IPS-NIHi7 (cell line): ENCODE data around the gene ZNF396.

ENCODE experiments used
- DNase-seq: peaks from one replicate; pipeline ENCODE4 v3.0.0; 2012; ENCODE audit warnings: mixed read lengths; ENCODE audit errors: extremely low spot score

The ZNF396 gene

DNA sequence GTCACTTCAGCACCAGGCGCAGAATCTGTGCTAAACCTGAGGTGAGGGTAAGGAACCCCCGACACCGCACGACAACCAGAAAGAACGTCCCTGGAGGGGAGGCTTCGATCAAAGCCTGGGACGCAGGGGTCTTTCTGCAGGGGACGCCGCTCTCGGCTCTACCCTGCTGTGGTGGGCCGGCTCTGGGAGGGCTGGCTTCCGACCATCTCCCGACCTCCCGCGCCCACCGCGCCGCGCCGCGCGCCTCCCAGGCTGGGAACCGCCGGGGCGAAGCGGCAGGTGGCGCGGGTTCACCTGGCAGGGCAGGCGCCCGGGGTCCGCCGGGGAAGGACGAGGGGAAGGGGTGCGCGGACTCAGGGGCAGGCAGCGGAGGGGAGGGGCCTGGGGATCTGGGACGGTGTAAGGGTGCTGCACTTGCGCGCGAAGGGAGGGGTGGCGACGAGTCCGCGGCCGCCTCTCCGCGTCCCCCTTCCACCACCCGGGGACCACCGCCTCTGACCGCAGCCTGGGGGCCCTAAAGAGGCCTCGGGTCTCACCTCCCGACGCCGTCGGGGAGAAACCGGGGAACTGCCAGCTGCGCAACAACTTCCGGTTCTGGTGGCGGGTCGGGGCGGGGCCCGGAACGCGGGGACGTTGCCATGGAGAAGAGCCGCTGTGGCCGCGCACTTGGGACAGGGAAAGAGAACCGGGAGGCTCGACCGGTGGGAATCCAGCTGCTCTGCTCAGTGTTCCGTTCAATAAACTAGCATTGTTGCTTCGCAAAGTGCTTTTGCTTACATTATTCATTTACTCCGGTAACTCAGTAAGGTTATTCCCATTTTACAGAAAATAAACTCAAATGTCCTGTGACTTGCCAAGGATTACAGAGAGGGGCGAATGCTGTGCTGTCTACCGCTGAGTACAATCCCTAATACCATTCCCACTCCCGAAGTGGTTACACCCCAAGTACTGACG is at the start of gene ZNF396:
Gene ZNF396 (minus strand): TSS at position 596 of the 954 bp plus-strand sequence. CDS start 3,045 bp downstream, outside the sequence.
- peak; percentile 89 for DNase-seq

DNA sequence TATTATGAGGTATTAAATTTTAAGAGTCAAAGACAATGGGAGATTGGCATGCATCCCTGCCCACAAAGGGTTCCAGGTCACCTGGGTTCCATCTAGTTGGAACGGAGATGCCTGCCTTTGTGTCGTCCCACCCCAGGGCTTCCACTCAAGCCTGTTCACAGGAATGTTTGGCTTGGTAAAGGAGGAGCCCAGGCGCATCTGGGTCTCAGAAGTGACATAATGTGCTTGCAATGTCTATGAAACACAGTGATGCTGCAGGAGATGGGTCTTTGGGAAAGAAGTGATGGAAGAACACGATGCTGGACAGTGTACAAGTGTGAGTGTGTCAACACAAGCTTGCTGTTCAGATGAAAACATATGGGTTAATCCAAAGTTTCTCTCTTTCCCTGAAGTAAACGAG is 49.6 kb upstream of the ZNF396 start:
- DNase-seq, result no peak

DNA sequence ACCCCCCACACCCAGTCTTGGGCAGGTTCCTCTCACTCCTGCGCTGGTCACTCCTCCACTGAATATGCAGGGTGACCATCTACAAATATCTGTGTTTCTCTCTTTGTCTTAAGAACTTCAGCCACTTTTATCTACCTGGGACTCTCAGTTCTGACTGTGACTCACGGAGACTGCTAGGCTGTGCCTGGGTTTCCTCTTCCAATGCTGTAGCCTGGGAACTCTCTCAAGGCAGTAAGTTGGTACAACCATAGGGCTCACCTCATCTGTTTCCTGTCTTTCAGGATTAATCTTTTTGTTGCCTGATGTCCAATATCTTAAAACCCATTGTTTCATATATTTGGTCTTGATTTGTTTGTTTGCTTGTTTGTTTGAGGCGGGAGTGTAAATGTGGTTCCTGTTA is 47.2 kb upstream of the ZNF396 start:
- DNase-seq, result no peak

DNA sequence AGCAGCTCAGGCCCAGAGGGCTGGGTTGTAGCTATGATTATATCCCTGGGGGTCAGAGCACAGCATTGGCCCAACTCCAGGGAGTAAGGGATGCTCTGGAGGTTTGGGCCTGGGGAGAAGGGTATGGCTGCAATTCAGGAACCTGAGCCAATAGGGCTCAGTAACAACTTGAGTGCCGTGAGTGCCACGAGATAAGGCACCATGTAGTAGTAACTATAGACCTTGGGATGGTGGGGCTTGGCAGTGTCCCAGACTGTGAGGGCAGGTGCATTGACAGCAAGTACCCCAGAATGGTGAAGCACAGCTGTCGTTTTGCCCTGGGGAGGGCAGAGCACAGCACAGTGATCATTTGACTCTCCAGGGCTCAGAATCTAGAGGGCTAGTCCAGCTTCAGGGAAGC is 45.1 kb upstream of the ZNF396 start:
- no peak for DNase-seq

DNA sequence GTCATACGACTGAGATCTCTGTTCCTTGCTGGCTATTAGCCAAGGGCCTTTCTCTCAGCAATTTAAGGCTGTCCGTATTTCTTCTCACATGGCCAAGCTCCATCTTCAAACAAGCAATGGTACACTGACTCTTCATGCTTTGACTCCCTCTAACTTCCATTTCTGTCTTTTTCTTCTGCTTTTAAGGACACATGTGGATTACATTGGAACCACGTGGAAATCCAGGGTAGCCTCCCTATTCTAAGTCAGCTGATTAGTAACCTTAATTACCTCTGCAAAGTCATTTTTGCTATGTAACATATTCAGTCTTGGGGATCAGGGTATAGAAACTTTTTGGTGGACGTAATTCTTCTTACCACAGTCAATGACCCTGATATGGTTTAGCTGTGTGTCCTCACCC is 41.5 kb upstream of the ZNF396 start:
- no peak for DNase-seq

DNA sequence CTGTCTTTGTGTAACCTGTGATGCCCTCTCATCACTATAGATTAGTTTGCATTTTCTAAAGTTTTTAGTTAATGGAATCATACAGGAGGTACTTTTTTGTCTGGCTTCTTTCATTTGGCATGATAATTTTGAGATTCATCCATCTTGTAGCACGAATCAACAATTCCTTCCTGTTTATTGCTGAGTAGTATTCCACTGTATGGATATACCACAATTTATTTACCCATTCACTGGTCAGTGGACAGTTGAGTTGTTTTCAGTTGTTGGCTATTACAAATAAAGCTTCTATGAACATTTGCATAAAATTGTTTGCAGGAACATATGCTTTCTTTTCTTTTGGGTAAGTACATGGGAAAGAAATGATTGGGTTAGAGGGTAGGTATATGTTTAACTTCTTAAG is 40.1 kb upstream of the ZNF396 start:
- DNase-seq, result no peak

DNA sequence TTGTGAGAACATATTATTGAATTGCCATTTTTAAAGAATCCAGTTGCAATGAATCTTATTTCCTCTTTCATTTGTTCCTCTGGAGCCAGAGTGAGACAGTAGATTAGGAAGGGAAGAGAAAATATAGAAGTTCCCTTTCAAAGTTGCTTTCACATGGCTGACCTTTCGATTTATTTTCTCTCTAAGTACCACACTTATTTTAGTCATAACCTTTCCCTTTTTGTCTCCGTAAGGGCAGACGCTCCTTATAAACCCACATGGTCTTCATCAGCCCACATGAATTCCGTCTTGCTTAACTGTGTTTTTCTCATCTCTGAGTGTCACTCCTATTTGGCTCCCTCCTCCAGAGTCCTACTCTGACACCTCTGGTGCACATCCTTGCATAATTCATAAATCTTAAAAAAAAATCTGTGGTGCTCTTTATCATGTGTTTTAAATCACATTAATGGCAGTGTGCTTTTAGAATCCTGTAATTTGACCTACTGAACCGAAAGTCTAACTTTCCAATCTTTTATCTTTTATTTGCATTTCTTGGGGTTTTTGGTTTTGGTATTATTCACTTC is 38.5 kb upstream of the ZNF396 start:
- DNase-seq, result no peak

DNA sequence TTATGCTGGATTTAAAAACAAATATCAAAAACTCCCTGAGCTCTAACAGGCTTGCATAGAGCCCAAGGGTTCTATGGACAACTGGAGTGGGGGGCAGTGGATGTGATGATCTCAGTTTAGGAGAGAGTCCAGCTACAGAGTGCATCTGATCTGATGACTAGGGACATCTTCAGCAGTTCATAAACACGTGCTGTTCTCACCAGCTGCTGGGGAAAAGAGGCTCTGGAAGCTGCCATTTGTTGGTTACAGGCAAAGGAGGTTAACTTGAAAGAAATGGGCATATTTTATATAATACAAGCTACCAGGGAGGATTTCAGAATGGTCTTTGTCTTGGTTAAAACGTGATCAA is 36.0 kb upstream of the ZNF396 start:
- no peak for DNase-seq

DNA sequence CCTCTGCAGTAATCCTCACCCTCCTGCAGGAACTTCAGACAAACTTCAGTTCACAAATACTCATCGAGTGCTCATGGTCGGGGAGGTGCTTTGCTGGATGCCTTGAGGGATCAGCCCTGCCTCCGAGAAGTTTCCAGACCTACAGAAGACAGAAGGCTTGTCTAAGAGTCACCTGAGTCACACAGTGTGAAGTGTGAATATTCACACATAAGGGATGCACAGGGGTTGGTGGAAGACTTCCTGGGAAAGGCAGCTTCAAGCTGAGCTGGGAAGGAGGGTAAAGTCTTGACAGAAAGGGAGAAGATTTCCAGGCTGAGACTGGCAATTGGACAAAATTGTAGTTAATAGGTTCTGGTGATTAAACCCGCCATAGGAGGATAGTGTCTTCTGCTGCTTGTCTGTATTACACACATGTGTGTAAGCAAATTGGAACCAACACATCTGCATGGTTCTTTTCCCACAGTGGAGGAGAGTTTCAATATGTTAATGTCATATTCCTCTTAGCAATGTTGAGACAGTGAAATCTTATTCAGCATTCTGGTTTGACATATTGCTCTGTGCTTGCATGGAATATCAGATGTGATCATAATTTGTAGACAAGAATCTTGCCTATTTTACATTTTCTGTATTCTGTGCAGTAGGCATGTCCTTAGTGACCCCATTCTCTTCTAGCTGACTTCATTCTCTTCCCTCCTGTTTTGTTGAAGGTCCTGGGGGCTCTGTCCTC is 34.7 kb upstream of the ZNF396 start:
- no peak for DNase-seq

DNA sequence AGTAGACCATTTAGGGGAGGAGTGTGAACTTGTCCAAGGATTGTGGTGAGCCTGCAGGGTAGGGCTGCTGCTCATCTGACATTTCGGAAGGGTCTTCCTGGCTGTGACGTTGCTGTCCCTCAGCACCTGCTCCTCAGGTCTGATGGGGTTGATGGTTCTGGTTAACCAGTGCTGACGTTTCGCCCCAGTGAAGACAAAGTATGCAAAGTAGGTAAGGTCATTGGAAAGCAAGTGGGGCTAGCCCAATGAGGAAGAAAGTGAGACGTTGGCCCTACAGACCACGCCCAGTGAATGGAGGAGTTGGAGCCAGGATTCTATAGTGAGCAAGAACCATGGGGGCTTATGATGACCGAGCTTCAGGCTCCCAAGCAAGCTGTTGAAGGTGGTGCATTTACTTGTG is 33.4 kb upstream of the ZNF396 start:
- no peak for DNase-seq

DNA sequence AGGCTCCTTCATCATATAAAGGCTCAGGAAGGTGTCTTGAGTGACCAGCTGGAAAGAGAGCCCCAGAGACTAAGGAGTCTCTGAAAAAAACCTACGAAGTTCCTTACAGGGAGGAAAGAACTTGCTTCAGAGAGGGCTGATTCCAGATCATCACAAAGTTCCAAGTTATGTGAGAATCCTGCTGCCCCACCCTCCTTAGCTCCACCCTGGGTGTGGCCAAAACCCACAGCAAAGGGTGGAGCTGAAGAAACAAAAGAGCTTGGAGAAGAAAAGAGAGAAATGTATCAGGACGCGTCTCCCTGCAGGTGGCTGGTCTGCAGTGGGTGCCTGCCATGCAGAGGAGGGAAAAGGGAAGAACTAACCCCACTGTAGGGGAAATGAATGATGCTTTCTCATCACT is 32.8 kb upstream of the ZNF396 start:
- DNase-seq, result no peak

DNA sequence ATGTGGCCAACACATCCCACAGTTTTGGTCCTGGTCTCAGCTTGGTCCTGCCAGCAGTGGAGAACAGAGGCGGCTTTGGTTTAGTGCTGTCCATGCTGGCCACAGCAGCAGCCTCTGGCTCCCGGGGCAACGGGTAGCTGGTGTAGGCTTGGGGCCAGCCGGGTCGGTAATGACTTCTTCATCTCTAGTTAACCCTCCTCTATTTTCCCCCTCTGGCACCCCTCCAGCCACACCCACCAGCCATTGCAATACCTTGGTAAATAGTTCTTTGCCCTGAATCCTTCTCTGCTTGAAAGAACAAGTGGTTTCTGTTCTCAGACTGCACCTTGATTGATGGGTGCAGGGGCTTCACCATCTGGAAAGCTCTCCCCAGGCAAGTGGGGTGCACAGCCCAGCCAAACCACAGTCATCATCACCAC is 31.7 kb upstream of the ZNF396 start:
- no peak for DNase-seq

DNA sequence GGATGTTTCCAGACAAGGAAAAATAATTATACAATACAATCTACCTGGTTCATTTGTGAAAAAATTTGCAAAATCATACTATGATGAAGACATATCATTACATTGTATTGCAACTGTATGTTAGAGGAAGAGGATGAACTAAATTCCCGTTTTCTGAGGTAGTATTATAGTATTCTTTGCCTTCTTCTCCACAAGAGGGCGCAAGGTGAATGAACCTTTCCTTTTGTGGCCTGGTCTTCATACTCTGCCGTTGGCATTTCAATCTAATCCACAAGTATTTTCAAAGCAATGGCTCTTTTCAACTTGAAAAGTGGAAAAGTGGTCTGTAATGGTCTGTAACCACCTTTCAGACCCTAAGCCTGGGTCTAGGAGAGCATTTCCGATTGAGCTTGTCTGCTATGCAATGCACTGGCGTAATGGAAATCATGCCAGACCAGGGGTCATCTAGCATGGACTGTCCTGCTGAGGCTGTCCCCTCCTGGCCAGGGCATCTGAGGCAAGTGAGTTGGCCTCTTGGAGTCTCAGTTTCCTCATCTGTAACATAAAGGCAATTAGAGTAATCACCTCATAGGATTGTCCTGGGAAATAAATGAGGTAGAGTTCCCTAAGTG is 30.8 kb upstream of the ZNF396 start:
- DNase-seq, result peak; percentile 70

DNA sequence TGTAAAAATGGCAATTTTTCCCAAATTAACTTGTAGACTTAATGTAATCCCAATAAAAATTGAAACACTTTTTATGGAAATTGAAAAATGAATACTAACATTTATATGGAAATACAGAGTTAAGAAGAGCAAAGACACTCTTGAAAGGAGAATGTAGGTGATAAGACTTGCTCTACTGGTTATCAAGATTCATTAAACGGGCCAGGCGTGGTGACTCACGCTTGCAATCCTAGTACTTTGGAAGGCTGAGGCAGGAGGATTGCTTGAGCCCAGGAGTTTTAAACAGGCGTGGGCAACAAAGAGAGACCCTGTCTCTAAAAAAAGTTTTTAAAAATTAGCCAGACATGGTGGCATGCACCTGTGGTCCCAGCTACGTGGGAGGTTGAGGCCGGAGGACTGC is 29.5 kb upstream of the ZNF396 start:
- DNase-seq, result no peak

DNA sequence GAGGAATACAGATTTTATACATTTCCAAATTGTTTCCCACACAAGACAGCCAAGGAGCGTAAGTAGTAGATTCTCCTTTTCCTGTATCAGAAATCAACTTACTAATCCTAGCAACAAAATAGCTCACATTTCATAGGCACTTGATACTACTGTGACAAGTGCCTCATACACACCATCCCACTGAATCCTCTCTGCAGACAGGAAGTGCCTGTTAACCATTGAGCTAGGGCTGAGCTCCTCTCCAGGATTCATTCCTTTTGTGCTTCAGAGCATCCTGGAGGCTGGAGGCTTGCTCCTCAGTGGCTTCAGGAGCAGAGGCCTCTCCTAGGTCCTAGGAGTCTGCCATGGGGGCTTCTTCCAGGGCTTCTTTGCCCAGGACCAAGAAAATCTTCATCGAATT is 20.8 kb upstream of the ZNF396 start:
- no peak for DNase-seq

DNA sequence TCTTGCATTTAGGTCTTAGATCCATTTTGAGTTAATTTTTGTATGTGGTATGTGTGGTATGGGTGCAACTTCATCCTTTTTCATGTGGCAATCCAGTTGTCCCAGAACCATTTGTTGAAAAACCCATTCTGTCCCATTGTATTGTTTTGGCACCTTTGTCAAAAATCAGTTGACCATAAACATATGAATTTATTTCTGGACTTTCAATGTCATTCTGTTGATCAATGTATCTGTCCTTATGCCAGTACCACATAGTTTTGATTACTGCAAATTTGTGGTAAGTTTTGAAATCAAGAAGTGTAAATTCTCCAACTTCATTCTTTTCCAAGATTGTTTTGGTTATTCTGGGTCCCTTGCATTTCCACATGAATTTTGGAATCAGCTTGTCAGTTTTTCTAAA is 16.6 kb upstream of the ZNF396 start:
- DNase-seq, result no peak

DNA sequence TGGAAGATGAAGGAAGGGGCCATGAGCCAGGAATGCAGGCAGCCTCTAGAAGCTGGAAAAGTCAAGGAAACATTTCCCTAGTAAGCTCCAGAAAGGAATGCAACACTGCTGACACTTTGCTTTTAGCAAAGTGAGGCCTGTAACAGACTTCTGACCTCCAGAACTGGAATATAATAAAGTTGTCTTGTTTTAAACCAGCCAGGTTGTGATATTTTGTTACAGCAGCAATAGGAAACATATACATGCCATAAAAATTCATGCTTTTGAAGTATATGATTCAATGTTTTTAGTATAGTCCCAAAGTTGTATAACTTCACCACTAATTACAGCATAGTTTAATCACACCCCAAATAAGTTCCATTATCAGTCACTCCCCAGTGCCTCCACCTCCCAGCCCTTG is 15.2 kb upstream of the ZNF396 start:
- DNase-seq, result no peak

DNA sequence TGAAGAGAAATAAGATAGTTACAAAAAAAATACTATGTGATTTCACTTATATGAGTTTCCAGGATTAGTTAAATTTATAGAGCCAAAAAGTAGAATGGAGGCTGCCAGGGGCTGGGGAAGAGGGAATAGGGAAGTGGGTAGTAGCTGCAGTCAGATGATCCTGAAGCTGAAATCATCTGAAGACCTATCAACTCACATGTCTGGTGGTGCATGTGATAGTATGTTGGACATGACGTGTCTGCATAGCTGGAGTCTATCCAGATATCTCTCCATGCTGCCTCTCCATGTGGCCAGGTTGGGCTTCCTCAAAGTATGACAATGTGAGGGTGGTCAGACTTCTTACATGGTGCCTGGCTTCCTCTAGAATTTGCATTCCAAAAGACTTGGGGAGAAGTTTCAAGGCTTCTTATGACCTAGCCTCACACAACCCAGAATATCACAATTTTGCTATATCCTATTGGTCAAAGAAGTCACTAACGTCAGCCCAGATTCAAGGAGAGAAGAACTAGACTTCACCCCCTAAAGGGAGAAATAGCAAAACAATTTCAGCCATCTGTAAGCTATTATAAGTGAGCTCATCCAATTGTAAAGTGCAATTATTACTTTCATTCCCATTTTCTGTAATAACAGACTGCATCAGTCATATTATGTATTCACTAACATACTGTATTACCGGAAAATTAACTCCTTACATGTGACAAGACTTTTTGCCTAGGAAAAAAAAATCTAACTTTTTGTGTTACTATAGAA is 14.0 kb upstream of the ZNF396 start:
- DNase-seq, result no peak

DNA sequence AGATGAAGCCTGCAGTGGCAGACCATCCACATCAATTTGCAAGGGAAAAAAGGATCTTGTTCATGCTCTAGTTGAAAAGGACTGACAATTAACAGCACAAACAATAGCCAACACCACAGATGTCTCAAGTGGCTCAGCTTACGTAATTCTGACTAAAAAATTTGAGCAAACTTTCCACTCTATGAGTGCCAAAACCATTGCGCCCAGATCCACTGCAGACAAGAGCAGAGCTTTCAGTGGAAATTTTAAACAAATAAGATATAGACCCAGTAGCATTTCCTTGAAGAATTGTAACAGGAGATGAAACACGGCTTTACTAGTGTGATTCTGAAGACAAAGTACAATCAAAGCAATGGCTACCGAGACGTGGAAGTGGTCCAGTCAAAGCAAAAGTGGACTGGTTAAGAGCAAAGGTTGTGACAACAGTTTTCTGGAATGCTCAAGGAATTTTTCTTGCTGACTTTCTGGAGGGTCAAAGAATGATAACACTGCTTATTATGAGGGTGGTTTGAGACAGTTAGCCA is 12.0 kb upstream of the ZNF396 start:
- no peak for DNase-seq

DNA sequence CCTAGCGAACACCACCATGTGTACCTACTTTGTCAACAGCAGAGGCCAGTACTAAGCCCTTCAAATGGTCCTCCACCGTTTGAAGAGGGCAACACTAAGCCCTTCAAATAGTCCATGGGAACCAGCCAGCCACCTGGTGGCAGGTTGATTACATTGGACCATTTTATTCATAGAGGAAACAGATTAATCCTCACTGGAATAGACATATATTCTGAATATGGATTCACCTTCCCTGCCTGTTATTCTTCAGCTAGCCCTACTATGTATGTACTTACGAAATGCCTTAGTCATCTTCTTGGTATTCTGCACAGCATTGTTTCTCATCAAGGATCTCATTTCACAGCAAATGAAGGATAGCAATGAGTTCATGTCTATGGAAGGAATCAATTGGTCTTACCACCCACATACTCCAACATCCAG is 10.0 kb upstream of the ZNF396 start:
- DNase-seq, result peak; percentile 19

DNA sequence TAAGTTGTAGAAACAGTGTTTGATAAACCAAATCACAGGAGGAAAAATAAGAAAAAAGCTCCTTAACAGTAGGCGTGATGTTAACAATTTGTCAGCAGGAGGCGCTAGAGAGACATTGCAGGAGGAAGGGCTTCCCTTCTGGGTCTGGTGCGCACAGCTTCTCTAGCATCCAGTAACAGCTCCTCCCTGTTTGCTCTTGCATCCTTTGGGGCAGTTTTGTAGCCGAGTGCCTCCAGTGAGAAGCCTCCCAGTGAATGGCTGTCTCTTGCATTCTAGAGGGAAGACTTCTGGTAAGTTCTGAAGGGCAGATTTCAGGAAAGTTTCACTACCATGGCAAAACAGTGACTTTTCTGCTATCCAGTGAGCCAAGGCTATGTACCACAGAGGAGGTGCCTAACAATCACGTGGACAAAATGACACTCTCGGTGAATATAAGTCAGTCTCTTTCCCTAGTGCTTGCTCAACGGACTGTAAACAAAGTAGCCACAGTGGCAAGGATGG is 9.5 kb upstream of the ZNF396 start:
- peak; percentile 92 for DNase-seq
